Testis (tissue), 3 donors: Measurements from ENCODE around the gene PNMA8C. TPM values are rescaled to one million over a fixed set of nuclear protein-coding genes. Genes with fewer than 3 reads are reported as not detected.

ENCODE experiments used
- DNase-seq: peaks from one replicate; pipeline ENCODE4 v3.0.0-alpha.2; 2019
- H3K27ac ChIP-seq, 2 donors: fragments of 200-600 bp; sonication (generic); one replicate each; pipeline ENCODE4 v1.5.1; 2019
- H3K27me3 ChIP-seq: fragments of 200-600 bp; sonication (generic); one replicate; pipeline ENCODE4 v1.5.1; 2019
- H3K36me3 ChIP-seq: fragments of 200-600 bp; sonication (generic); one replicate; pipeline ENCODE4 v1.5.1; 2017; ENCODE audit warnings: low read depth; ENCODE audit errors: missing control alignments
- H3K4me1 ChIP-seq: fragments of 200-600 bp; sonication (generic); one replicate; pipeline ENCODE4 v1.5.1; 2019
- H3K4me3 ChIP-seq, 2 donors: fragments of 200-600 bp; sonication (generic); one replicate each; pipeline ENCODE4 v1.5.1; 2017 to 2019
- H3K9me3 ChIP-seq: fragments of 200-600 bp; sonication (generic); one replicate; pipeline ENCODE4 v1.5.1; 2017
- POLR2A ChIP-seq: fragments of 450-650 bp; IDR thresholded peaks from one replicate; pipeline ENCODE4 v1.6.1; 2017; ENCODE audit warnings: antibody characterized with exemption, mild to moderate bottlenecking, moderate library complexity
- WGBS, 2 donors: methylation state at CpG; one replicate each; pipeline ENCODE4 v1.1.5; 2018; 5-methylcytosine and 5-hydroxymethylcytosine counted together
- intact Hi-C: fragments of 100-400 bp; cut with DNase I; formaldehyde crosslinking; loops from one replicate; pipeline ENCODE4 v1.15.1; 2023; ENCODE audit warnings: low total_unique reads
- polyA plus RNA-seq: library from polyadenylated mRNA; stranded (reverse); fragments of 350-450 nt; fragmentation: Illumina TruSeq; extraction: RNeasy Lipid Tissue Mini Kit (QIAGEN cat#74804); gene quantifications from one replicate; pipeline ENCODE4 v1.2.3, GENCODE V29; 2014; ENCODE audit warnings: low read depth, low replicate concordance; ENCODE audit not compliant: insufficient read depth
- total RNA-seq, 2 donors: library from RNA; depleted of rRNA; stranded (reverse); fragments of >200 nt; gene quantifications; one replicate each; pipeline ENCODE4 v1.2.3, GENCODE V29; 2016
- TF ChIP-seq, protein P1 (sequence below), 3 experiments: fragments of 450-650 bp in 2 of 3; fragments of 200-600 bp in 1 of 3; sonication (generic) in 1 of 3; IDR thresholded peaks; one replicate each; pipeline ENCODE4 v1.5.1; 2016 to 2019; ENCODE audit warnings: antibody characterized with exemption in 3 of 3, mild to moderate bottlenecking in 2 of 3, moderate library complexity in 1 of 3

PNMA8C gene
- total and polyA plus RNA-seq, 3 donors from 2014 or later: 1.2 to 1.9 (median 1.4) TPM

DNA sequence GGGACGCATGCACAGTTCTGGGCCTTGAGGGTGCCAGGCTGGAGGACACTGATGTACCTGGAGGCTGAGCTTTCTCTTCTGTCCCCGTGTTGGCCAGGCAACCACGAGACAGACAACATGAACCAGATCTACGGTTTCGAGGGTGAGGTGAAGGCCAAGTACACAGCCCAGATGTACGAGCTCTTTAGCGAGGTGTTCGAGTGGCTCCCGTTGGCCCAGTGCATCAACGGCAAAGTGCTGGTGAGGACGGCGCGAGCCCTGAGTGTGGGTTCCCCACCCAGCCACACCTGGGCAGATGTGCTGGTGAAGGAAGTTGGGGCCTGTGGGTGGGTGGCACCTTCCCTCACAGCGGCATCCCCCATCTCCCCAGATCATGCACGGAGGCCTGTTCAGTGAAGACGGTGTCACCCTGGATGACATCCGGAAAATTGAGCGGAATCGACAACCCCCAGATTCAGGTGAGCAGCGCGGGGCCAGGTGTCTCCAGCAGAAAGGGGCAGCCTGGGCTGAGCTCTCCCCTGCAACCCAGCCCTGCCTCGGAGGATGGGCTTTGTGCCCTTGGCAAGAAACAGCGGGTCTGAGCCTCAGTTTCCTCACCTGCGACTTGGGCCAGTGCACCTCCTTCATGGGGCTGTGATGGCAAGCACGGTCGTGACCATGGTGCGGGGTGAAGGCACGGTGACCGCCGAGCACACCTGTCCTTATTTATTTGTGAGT lies 41.6 kb downstream of the PNMA8C start:
- H3K4me3 ChIP-seq: no peak overlapping the region
- H3K4me1 ChIP-seq: peaks cover 4% of the 10 kb centered on the region
- no peaks in the 10 kb centered on the region for H3K36me3 ChIP-seq
- no peak for TF ChIP-seq POLR2A
- TF ChIP-seq, protein P1, sequence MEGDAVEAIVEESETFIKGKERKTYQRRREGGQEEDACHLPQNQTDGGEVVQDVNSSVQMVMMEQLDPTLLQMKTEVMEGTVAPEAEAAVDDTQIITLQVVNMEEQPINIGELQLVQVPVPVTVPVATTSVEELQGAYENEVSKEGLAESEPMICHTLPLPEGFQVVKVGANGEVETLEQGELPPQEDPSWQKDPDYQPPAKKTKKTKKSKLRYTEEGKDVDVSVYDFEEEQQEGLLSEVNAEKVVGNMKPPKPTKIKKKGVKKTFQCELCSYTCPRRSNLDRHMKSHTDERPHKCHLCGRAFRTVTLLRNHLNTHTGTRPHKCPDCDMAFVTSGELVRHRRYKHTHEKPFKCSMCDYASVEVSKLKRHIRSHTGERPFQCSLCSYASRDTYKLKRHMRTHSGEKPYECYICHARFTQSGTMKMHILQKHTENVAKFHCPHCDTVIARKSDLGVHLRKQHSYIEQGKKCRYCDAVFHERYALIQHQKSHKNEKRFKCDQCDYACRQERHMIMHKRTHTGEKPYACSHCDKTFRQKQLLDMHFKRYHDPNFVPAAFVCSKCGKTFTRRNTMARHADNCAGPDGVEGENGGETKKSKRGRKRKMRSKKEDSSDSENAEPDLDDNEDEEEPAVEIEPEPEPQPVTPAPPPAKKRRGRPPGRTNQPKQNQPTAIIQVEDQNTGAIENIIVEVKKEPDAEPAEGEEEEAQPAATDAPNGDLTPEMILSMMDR (IDR thresholded peaks at IDR 0.05): no peak
- no peaks in the 10 kb centered on the region for H3K27me3 ChIP-seq
- no peaks in the 10 kb centered on the region for H3K9me3 ChIP-seq
- WGBS, 2 donors: 90 to 91% methylated on average over 16 to 30 of the region's 30 CpGs
- intact Hi-C loops: no loop called here
- DNase-seq: no peak
- no peak overlapping the region for H3K27ac ChIP-seq

DNA sequence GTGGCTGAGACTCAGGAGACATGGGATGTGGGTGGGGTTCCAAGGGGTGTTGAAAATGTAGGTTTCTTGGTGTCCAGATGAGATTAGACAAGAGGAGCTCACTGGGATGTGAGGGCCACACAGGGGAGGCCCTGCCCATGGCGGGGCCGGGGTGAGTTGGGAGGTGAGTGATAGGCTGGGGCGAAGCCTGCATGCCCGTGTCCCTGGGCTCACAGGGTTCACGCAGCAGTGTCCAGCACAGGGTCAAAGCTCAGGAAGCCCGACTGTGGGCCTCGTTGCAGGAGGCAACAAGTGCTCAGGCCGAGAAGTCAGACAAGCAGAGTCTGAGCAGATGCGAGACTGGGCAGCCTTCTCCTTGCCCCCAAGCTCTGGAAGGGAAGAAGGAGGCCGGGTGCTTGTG lies 42.6 kb downstream of the PNMA8C start:
- H3K4me3 ChIP-seq: no peak overlapping the region
- H3K4me1 ChIP-seq: no peaks in the 10 kb centered on the region
- H3K36me3 ChIP-seq: no peaks in the 10 kb centered on the region
- WGBS, 2 donors: 65 to 78% methylated on average over 9 to 10 of the region's 10 CpGs
- H3K27ac ChIP-seq: no peak overlapping the region
- no peak for DNase-seq
- intact Hi-C loops: no loop called here
- no peaks in the 10 kb centered on the region for H3K27me3 ChIP-seq
- no peaks in the 10 kb centered on the region for H3K9me3 ChIP-seq
- TF ChIP-seq POLR2A: no peak
- TF ChIP-seq, protein P1 (IDR thresholded peaks at IDR 0.05): no peak

DNA sequence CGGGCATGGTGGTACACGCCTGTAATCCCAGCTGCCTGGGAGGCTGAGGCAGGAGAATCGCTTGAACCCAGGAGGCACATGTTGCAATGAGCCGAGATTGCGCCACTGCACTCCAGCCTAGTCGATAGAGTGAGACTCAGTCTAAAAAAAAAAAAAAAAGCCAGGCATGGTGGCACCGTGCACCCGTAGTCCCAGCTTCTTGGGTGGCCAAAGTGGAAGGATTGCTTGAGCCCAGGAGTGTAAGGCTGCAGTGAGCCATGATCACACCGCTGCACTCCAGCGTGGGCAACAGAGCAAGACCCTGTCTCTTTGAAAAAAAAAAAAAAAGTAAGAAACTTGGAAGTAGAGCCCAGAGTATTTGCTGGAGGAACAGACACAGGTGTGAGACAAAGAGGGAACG lies 43.1 kb downstream of the PNMA8C start:
- H3K4me1 ChIP-seq: no peaks in the 10 kb centered on the region
- 88 to 90% methylated on average over 9 to 11 of the region's 11 CpGs for WGBS, 2 donors
- DNase-seq: no peak
- H3K27ac ChIP-seq: no peak overlapping the region
- intact Hi-C loops: no loop called here
- no peaks in the 10 kb centered on the region for H3K36me3 ChIP-seq
- no peaks in the 10 kb centered on the region for H3K27me3 ChIP-seq
- TF ChIP-seq POLR2A: no peak
- TF ChIP-seq, protein P1 (IDR thresholded peaks at IDR 0.05): no peak
- H3K9me3 ChIP-seq: no peaks in the 10 kb centered on the region
- H3K4me3 ChIP-seq: no peak overlapping the region

DNA sequence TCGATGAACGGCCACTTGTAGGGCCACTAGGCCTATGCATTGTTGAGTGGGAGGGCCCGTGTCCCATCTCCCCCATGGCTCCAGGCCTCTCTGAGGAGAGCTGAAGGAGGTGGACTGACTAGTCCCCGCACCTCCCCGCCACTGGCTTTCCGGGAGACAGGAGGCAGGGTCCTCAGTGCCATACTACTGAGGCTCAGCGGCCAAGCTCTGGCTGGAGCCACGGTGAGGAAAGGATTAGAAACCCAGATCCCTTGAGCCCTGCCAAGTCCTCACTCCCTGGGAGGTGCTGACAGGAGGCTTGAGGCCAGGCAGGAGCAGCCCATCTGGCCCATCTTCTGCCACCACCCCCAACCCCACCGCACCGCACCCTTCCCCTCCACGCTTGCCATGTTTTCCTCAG lies 44.3 kb downstream of the PNMA8C start:
- Histone ChIP-seq H3K4me3 (no peak overlapping the region), H3K36me3 (no peaks in the 10 kb centered on the region), H3K27me3 (no peaks in the 10 kb centered on the region), H3K9me3 (no peaks in the 10 kb centered on the region), H3K27ac (no peak overlapping the region), H3K4me1 (no peaks in the 10 kb centered on the region)
- intact Hi-C loops: no loop called here
- WGBS, 2 donors: 92% methylated on average over 7 to 11 of the region's 11 CpGs
- no peak for DNase-seq
- TF ChIP-seq POLR2A: no peak
- TF ChIP-seq, protein P1 (IDR thresholded peaks at IDR 0.05): no peak

DNA sequence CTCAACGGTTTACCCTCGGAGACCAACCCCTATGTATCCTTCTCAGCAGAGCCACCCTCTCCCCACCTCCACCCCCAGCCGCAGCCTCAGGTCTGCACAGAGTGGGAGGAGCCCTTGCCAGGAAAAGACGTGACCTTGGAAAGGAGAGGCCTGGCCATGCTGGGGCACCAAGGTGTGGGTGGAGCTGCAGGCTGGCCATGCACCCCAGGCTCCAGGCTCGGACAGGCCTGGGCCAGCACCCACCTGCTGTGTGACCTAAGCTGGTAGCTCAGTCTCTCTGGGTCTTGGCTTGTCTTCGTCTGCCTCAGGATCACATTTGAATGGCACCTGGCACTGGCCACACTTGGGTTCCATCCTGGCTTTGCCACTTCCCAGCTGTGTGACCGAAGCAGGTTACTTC lies 44.9 kb downstream of the PNMA8C start:
- TF ChIP-seq, protein P1 (IDR thresholded peaks at IDR 0.05): no peak
- TF ChIP-seq POLR2A: no peak
- H3K27ac ChIP-seq: no peak overlapping the region
- no peak overlapping the region for H3K4me3 ChIP-seq
- intact Hi-C loops: no loop called here
- no peaks in the 10 kb centered on the region for H3K27me3 ChIP-seq
- no peaks in the 10 kb centered on the region for H3K9me3 ChIP-seq
- no peaks in the 10 kb centered on the region for H3K4me1 ChIP-seq
- WGBS, 2 donors: 69 to 87% methylated on average over 5 to 7 of the region's 7 CpGs
- DNase-seq: no peak
- no peaks in the 10 kb centered on the region for H3K36me3 ChIP-seq
